ENCODE data around the gene LDLRAD4. TPM values are rescaled to one million over a fixed set of nuclear protein-coding genes. Genes with fewer than 3 reads are reported as not detected.

The LDLRAD4 gene
- polyA plus RNA-seq, 1 donor = 8.0 TPM

DNA sequence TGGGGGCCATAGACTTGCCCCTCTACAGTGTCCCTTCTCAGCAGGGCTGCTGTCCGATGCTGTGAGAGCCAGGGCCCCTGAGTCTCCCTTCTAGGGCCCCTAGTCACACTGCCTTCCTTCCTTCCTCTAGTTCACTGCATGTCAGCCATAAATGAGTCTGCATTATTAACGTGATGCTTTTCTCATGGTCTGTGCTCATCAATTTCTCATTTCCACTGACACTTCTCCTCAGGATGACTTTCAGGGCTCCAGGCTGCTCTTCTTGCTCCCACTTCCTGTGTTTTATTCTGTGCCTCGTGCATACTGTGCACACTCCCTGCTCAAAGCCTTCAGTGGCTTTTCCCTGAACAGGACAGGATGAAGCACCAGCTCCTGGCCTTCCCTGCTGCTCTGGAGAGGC is 361.3 kb downstream of the LDLRAD4 start:
- no peak for DNase-seq

DNA sequence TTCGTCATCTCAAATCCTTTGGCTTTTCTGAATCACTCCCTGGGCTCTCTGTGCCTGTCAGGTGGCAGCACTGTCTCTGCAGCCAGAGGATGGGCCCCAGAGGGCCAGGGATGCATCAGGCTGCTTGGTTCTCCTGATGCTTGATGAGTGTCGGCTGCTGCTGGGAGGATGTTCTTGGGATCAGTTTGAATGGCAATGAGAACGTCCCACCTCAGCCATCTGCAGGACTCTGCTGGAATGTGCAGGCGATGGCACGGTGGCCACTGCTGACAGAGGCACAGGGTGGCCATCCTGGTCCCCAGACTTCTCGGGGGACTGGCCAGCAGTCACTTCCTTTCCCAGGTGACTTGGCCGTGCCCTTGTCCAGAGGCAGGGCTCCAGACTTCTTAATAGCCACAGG is 361.8 kb downstream of the LDLRAD4 start:
- no peak for DNase-seq

DNA sequence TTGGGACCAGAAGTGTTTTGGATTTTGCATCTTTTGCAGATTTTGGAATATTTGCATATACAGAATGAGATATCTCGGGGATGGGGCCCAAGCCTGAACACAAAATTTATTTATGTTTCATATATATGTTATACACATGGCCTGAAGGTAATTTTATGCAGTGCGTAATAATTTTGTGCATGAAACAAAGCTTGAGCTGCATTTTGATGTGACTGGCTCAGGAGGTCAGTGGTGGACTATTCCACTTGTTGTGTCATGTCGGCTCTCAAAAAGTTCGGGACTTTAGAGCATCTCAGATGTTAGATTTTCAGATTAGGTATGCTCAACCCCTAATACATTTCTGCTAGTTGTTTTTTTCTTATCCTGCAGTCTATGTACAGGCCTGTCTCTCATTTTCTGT is 362.4 kb downstream of the LDLRAD4 start:
- no peak for DNase-seq

DNA sequence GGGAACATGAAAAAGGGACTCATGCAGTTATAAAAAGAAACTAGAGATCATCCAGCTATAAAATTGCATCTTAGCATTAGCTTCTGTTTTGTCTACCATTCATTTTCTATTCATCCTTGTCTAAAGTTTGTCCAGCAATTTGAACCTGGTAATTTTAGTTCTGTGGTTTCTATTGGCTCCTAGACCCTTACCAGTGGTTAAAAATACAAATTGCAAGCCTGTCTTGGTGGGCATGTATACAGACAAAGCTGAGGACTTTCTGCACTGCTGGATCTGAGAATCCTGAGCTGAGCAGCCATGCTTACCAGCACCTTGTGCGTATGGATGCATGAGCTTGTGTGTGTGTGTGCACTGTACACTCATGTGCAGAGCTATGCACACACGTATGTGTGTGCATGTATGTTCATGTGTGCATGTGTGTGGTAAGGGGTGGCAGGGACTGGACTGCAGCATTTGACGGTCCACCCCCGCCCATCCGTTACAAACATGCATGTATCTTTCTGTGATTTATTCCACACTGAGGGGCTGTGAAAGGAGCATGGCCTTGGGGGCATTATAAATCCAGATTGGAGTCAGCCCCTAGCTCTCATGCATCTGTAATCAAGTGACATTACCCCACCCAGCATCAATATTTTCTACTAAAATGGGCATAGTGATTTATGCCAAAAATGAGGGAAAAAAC is 363.1 kb downstream of the LDLRAD4 start:
- no peak for DNase-seq

DNA sequence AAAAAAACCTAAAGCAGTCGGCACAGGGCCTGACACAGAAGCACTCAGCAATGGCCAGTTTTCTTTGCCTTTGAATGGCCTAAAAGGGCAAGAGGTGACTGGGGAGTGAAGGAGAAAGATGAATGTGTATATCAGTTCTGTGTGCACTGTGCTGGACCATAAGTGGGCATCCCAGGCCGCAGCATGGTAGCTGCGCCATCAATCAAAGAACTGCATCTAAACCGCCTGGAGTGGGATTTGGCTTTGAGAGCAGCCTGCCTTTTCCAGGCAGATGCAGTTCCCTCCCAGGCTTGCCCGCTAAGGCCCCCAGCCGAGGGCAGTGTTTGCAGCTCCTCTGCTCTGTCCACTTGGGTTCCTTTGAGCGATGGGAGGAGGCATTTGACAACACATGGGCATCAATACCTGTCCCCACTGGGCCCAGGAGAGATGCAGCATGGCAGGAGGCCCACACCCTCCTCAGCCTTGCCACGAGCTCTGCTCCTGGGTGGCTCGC is 363.7 kb downstream of the LDLRAD4 start:
- DNase-seq = no peak

DNA sequence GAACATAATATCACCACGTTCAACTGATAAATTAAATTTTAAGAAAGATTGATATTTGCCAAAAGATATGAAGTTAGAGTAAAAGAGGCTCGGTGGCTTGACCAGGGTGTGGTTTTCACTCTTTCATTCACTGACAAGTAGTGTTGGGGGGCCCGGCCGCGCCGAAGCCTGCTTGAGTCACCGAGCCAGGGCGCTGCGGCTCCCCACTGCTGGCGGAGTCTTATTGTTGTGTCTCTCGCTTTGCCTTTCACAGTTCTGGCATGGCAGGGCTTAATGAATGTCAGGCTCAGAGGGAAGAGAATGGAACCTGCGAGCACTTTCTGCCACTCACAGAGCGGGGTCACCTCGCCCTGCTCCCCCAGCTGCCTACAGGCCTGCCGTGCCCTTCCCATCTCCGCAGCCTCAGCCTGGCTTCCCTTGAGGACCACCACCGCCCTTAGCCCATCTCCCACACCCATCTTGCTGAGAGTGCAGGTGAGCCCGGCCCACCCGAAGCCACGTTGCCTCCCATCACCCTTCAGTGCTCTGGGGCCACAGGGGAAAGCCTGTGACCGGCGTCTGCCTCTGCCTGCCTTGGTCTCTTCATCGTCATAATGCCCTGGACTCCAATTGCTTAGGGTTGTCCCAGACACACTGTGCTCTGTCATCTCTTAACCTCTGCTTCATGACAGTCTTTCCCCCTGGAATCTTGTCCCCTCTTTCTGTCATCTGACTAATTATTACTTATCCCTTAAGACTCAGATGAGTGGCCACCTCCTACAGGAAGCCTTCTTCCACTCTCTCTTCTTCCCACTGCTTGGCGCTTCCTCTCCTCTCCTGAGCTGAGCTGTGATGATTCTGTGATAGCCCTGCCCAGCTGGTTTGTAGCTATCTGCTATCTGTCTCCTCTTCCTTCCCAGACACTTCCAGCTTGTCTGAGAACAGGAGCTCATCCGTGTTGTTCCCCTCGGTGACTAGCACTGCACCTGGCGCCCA is 365.3 kb downstream of the LDLRAD4 start:
- DNase-seq = no peak

DNA sequence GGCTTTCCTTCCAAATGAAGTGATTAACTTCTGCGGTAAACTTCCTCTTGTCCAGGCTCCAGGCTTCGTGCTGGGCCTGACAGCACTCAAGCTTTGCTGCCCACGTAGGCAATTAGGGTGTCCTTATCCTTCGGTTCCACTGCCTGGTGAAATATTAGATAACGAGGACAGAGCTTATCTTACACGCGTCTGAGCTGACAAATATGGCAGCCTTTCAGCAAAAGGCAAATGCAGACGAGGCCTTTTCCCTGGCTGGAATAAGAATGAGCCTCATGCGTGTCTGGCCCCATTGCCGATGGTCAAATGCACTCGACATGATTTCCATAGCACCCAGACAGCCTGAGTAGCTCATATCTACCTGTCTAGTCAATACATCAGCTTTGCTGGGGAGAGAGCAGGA is 366.3 kb downstream of the LDLRAD4 start:
- no peak for DNase-seq

DNA sequence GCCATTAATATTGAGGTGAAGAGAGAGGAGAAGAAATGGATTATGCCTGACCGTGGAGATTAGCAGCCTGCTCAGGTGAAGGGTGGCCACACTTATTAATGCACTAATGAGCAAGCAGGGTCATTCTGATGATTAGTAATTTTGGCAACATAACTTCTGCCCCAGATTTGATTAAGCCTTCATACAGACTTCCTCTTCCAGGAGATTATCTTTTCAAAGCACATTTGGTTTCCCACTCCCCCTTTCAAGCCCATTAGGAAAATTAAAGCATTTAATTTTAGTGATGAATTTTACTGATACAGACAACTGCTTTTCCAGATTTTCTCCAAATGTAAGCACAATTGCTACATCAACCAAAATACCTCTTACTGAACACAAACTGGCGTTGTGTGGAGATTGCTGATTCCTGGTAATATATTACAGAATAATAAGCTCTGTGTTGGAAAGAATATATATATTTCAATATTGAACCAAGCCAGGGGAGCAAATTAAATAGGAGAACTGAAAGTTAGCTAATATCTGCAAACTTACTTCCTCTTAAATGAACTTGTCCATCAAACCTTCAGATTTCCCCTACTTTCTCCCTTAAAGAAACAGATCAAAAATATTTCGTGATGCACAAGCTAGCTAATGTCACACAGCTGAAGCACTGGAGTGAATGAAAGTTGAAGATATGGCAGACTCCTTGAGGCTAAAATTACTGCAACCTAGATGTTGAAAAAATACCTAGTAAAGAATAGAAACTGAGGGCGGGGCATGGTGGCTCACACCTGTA is 367.0 kb downstream of the LDLRAD4 start:
- no peak for DNase-seq

DNA sequence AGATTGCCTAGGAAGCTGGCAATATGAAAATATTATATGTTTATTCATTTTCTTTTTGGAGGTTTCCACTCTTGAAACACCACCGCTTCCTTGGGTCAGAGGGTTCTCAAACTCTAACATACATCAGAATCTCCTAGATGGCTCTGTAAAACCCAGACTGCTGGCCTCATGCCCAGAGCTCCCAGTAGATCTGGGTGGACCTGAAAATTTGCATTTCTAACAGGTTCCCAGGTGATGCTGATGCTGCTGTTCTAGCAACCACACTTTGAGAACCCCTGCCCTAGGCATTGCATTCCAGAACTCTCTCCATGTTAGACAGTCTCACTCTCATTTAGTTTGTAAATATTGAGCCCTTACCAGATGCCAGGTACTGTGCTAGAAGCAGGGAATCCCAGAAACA is 368.4 kb downstream of the LDLRAD4 start:
- DNase-seq = no peak

DNA sequence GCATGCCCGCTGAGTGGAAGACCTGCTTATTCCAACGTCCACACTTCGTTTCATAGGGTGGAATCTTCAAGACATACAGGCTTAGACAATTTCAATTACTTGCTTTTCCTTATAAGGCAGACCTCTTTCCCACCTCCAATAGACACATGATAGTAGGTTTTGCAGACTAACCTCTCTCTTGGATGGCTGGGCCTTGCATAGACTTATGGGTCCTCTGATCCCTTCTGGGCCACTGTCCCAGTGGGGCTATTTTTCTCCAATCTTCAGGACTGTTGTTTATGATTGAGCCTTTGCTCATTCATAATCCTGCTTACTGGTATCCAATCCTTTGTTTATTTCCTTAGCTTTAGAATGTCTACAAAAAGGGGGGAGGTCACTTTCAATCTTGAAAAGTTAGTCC is 368.9 kb downstream of the LDLRAD4 start:
- no peak for DNase-seq

DNA sequence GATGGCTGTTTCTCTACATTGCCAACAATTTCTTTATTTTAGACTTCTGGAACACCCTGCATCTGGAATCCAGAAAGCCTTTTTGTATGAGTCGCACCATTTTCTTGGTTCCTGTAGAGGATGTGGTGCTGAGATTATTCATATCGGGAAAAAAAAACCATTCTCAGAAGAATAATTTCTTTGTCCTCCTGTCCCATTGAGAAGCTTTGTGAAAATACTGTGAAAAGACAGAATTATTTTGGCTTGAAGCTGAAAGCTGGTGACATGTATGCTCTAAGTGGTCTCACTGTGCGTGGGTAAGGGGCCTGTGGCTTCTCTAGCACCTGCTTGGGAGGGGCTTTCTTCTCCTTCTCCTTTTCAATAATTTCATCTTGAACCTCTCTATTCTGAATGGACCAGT is 369.4 kb downstream of the LDLRAD4 start:
- DNase-seq = no peak

DNA sequence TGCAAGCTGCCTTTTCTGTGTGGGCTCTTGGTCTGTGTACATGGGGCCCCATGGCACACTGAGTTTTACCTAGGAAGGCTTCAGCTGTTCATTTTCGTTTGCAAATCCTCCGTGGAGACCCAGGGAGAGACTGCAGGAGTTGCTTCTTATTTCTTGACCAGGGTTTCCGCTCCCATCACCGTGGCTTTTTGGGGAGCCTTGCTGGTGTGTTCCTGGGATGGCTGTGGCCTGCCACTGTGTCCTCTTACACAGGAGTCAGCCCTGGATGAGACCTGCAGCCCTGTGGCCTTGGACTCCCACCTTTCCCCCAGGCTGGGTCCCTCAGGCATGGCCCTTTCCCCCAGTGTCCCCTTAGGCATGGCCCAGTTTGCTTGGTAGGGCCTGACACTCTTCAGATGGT is 370.8 kb downstream of the LDLRAD4 start:
- no peak for DNase-seq

DNA sequence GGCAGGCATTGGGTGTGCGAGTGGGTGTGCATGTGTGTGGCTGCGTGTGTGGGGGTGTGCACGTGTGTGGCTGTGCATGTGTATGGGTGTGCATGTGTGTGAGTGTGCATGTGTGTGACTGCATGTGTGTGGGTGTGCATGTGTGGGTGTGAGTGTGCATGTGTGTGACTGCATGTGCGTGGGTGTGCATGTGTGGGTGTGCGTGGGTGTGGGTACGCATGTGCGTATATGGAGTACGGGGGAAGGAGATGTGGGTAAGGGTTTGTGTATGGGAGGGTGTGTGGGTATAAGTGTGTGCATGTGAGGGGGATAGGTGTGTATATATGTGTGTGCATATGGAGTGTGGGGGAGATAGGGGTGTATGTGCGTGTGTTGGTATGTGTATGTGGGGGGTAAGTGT is 371.4 kb downstream of the LDLRAD4 start:
- no peak for DNase-seq

DNA sequence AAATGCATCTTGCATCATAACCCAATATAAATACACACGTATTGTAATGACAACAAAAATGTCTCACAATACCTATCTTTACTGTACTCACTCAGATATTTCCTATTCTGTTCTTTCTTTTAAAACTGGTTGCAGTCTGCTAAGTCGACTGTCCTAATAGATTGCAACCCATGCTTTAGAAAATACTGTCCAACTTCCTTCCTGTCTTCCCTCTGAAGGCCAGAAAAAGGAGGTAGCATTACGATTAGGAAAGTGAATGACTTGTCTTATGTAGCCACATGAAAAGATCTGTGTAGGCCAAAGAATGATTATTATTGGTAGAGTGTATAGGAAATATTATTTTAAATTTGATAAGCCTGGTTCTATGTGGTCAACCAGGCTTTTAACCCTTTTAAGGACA is 373.7 kb downstream of the LDLRAD4 start:
- no peak for DNase-seq

DNA sequence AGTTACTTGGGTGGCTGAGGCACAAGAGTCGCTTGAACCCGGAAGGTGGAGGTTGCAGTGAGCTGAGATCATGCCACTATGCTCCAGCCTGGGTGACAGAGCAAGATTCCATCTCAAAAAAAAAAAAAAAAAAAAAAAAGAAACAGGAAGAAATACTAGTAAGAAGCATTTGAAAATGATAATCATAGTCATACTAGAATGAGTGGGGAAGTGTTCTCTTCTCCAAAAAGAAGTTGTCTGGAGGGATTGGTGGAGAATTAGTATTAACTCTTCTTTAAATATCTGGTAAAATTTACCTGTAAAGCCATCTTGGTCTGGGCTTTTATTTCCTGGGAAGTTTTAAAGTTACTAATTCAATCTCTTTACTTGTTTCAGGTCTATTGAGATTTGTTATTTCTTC is 376.0 kb downstream of the LDLRAD4 start:
- DNase-seq = no peak

DNA sequence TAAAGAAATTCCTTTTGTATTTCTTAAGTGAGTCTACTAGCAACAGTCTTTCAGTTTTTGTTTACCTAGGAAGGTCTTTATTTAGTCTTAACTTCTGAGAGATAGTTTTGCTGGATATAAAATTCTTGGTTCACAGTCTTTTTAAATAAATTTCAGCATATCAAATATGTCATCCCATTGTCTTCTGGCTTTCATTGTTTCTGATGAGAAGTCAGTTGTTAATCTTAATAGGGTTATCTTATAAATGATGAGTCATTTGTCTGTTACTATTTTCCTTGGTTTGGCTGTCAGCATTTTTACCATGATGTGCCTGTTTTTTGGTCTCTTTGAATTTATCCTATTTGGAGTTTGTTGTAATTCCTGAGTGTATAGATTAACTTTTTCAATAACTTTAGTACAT is 378.5 kb downstream of the LDLRAD4 start:
- no peak for DNase-seq

DNA sequence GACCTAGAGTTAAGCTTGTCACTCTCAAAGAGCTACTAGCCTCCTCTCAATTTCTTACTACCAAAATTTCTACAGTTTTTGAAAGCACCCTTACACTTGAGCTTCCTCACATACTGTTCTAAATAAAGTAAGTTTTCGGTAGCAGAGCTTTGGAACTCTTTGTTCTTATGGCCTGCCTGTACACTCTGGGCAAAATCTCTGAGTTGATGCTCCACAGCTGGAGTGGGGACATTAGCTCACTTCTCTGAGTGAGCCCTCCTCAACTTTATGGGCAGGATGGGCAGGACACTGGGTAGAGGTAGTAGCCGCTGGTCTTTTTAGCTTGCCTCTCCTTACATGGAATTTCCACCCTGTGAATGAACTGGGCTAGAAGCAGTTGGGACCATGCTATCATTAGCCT is 380.0 kb downstream of the LDLRAD4 start:
- no peak for DNase-seq

DNA sequence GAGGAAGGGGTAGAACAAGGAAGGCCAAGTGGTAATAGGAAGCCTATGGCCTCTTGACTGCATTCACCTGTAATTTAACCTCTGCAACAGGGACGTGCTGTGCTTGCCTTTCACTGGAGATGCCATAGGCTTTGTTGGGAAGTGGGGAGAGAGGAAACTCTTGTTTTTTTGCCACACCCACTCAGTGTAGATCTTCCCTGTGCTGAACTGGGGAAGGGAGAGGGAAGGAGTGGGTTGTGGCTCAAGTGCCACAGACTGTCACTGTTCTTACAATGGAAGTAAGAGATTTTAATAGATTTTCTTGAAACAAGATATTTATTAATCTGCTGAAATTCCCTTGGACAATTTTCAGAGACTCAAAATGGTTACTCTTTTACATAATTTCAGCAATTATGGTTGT is 380.5 kb downstream of the LDLRAD4 start:
- no peak for DNase-seq

DNA sequence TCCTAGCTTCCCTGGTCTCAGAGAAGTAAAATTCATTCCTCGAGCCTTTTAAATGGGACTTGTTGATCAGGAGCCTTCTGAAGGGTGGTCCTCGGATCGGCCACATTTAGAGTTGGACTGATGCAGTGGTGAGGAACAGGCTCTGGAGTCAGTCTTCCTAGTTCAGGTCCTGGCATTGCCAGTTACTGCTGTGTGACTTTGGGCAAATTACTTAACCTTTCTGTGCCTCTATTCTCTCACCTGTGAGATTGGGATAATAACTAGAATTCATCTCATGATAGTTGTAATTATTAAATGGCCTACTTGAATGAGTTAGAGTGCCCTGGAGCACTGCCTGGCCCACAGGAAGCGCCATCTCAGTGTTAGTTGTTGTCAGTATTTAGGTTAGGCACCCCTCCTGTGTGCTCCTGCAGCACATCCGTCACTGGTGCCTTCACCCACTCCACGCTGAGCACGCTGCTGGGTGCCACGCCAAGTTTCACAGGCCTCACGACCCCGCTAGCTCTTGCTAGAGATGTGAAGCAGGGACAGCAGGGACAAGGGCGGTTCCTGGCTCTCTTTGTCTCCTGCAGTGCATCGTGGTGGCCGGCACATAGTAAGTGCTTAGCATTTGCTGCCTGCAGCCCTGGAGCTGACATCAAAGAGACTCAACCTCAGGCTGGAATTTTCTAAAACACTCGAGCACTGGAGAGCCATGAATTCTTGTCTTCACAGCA is 384.9 kb downstream of the LDLRAD4 start:
- DNase-seq = no peak

DNA sequence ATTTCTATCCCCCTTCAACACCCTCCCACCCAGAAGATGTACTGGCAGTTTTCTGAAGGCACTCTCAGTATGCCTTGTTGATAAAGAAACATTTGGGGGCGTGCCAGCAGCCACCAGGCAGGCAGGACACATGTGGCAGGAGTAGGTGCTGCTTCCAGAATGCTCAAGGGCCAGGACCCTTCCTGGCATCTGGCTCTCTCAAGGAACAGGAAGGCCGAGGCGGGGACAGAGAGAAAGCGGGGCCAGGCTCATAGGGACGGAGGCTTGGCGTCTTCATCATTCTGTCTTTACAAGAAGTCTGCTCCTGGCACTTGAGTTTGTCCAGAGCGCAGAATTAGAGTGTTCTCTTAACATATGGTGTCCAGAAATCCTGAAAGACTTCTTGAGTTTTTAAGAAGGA is 386.2 kb downstream of the LDLRAD4 start:
- no peak for DNase-seq

DNA sequence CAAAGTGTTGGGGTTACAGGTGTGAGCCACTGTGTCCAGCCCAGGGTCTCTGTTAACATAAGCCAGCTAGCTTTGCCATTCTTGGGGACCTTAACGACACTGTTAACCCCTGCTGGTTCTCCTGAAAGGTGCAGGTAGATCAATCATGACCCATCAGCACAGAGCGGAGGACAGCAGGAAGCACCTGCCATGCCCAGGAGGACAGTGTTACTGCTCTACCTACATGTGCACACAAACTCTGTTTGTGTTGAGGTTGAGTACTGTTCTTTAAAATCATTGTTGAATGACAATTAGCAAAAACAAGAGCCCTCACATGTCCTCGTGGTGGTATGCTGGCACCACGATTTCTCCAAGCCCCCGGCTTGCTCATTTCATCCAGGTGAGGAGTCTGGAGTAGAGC is 386.9 kb downstream of the LDLRAD4 start:
- no peak for DNase-seq

DNA sequence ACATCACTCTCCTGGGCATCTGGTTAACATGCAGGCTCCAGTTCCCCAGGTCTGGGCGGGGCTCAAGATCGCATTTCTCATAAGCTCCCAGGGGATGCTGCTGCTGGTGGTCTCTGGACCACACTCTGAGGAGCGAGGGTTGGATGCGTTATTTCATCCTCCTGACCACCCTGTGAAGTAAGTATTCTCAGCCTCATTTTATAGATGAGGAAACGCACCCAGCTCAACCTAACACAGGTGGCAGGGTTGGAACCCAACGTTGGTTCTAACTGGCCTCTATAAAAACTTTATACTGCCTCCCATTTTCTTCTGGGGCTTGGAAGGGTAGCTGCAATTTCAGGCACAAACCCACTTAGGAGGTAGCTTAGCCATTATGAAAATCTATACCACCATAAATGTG is 387.3 kb downstream of the LDLRAD4 start:
- no peak for DNase-seq
